GM12874 (cell line): Measurements from ENCODE around the gene MAPK8IP2.

Experiments
- TF ChIP-seq, protein P1 (sequence below): IDR thresholded peaks from 2 replicates; pipeline ENCODE4 v1.5.1; 2011; ENCODE audit warnings: low read depth, mild to moderate bottlenecking, control low read depth, low read length, moderate library complexity; ENCODE audit not compliant: insufficient read depth

The MAPK8IP2 gene

GRCh38 chr22:50595189-50595588, 5.4 kb upstream of the MAPK8IP2 start:
- TF ChIP-seq, protein P1, sequence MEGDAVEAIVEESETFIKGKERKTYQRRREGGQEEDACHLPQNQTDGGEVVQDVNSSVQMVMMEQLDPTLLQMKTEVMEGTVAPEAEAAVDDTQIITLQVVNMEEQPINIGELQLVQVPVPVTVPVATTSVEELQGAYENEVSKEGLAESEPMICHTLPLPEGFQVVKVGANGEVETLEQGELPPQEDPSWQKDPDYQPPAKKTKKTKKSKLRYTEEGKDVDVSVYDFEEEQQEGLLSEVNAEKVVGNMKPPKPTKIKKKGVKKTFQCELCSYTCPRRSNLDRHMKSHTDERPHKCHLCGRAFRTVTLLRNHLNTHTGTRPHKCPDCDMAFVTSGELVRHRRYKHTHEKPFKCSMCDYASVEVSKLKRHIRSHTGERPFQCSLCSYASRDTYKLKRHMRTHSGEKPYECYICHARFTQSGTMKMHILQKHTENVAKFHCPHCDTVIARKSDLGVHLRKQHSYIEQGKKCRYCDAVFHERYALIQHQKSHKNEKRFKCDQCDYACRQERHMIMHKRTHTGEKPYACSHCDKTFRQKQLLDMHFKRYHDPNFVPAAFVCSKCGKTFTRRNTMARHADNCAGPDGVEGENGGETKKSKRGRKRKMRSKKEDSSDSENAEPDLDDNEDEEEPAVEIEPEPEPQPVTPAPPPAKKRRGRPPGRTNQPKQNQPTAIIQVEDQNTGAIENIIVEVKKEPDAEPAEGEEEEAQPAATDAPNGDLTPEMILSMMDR, result no peak

DNA sequence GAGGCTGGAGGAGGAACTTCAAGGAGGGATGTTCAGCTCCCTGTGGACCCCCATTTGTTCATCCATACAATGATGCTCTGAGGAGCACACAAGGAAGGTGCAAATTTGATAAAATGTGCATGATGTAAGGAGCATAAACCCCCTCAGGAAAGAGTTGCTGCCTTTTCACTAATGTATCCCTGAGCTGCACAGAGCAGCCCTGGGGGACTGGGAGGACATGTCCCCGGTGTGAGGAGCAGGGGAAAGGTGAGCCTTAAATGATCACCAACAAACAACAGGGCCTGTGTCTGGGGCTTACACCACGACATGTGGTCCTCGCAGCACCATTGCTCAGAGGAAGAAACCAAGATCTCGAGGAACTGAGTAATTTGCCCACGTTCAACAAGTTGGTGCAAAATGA, 3.5 kb upstream of the MAPK8IP2 start:
- TF ChIP-seq, protein P1, result no peak

DNA sequence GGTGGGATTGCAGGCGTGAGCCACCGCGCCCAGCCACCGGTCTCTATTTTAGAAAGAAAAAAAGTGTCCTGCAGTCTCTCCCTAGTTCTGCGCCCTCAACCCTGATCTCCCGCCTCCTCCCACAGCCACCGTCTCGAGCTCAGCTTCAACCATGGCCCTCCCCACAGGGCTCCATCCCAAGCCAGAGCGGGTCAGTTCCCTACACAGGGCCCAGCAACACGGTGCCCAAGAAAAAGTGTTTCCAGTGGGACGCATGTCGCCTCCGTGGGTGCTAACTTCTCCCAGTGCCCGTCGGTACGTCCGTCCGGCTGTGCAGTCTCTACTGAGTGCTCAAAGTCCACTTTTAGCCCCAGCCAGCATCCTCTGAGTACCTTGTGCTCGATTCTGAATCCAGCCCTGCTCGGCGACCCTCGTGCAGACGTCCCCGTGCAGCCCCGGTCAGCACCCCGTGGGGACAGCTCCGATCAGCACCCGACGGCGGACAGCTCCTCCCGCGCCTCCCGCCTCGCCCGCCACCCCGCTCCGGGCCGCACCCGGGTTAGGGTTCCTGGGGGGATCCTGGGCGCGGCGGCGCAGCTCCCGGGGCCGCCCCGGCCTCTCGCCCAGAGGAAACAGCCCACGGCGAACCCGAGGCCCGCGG, 657 bp upstream of the MAPK8IP2 start:
- TF ChIP-seq, protein P1, result no peak

- TF ChIP-seq, protein P1, result no peak
These were observed 525 bp downstream of the MAPK8IP2 start for GRCh38 chr22:50600967-50601668.

DNA sequence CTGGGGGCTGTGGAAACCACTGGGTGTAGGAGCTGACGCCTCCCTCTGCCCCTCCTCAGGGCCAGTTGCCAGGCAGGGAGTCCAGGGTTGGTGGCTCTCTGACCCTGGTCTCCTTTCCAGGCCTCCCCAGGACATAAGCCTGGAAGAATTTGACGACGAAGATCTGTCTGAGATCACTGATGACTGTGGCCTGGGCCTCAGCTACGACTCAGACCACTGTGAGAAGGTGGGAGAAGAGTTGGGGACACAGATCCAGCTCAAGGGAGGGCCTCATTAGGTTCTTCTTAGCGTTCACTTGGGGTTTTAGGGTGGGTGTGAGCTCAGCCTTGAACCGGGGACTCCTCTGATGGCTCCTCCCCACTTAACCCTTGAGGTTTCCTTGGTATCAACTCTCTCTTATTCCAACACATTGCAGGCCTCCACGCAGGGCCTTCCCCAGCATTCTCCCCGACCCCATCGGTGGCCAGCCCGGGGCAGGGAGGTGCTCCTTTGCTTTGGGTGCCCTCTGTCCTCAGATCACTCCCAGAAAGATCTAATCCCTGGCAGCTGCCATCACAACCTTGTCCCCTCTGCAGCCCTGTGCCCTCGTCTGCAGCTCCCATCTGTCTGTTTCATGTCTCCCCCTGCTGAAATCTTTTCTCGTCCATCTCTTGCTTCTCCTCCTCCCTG, 1.2 kb downstream of the MAPK8IP2 start:
- TF ChIP-seq, protein P1, result no peak

GRCh38 chr22:50602338-50602700, 1.7 kb downstream of the MAPK8IP2 start:
- TF ChIP-seq, protein P1, result no peak

GRCh38 chr22:50603511-50604255, 3.1 kb downstream of the MAPK8IP2 start:
- TF ChIP-seq, protein P1, result no peak
